Calu3 (cell line): ENCODE data around the gene CSNK1A1L. TPM values are rescaled to one million over a fixed set of nuclear protein-coding genes. Genes with fewer than 3 reads are reported as not detected.

Experiments
- BruUV-seq: library from RNA; stranded (reverse); fragments of 400-500 nt; replicated peaks from 2 replicates; lab custom pipeline; 2021; lab: Mats Ljungman, UMichigan
- CTCF ChIA-PET: fragments of 300-600 bp; sonication (Branson Sonifier 250); formaldehyde crosslinking; loops from one replicate; lab custom pipeline; 2022; ENCODE audit warnings: antibody characterized with exemption; lab: Charles Lee
- DNase-seq: peaks from one replicate; pipeline ENCODE4 v3.0.0; 2022
- H3K27ac Mint-ChIP-seq: one replicate; pipeline ENCODE4 v1.8.0; 2022; ENCODE audit warnings: mixed read lengths; ENCODE audit not compliant: unreplicated experiment
- H3K27me3 Mint-ChIP-seq: one replicate; pipeline ENCODE4 v1.8.0; 2022; ENCODE audit warnings: mixed read lengths; ENCODE audit not compliant: unreplicated experiment
- H3K36me3 Mint-ChIP-seq: one replicate; pipeline ENCODE4 v1.8.0; 2022; ENCODE audit warnings: mild to moderate bottlenecking, moderate library complexity, mixed read lengths; ENCODE audit not compliant: insufficient read depth, unreplicated experiment
- H3K4me1 Mint-ChIP-seq: one replicate; pipeline ENCODE4 v1.8.0; 2022; ENCODE audit warnings: mild to moderate bottlenecking, low read depth, mixed read lengths; ENCODE audit not compliant: unreplicated experiment
- H3K4me3 Mint-ChIP-seq: one replicate; pipeline ENCODE4 v1.8.0; 2022; ENCODE audit warnings: mild to moderate bottlenecking, low read depth, moderate library complexity, mixed read lengths; ENCODE audit not compliant: unreplicated experiment
- H3K9me3 Mint-ChIP-seq: one replicate; pipeline ENCODE4 v1.8.0; 2022; ENCODE audit warnings: low read depth, mixed read lengths; ENCODE audit not compliant: unreplicated experiment
- CTCF ChIP-seq: fragments of 200-600 bp; IDR thresholded peaks from one replicate; pipeline ENCODE4 v1.8.0; 2022; ENCODE audit warnings: antibody characterized with exemption; ENCODE audit not compliant: unreplicated experiment
- intact Hi-C: fragments of 100-400 bp; cut with micrococcal nuclease; formaldehyde crosslinking; loops from one replicate; pipeline ENCODE4 v1.10.0; 2022; ENCODE audit not compliant: unreplicated experiment
- total RNA-seq: library from RNA; stranded (reverse); gene quantifications from 2 replicates; pipeline ENCODE4 v1.2.3, GENCODE V29; 2022

The CSNK1A1L gene
- total RNA-seq, 1 experiment from 2014 or later, result not detected

- H3K4me3 Mint-ChIP-seq, result no peak overlapping the region
- no peak overlapping the region for H3K27ac Mint-ChIP-seq
- no peak for TF ChIP-seq CTCF
- no TSS peak for BruUV-seq
- no peaks in the 10 kb centered on the region for H3K4me1 Mint-ChIP-seq
- CTCF ChIA-PET, result no interaction called here
- no peaks in the 10 kb centered on the region for H3K36me3 Mint-ChIP-seq
- intact Hi-C loops, result no loop called here
- H3K9me3 Mint-ChIP-seq, result no peaks in the 10 kb centered on the region
- DNase-seq, result no peak
- peaks cover 9% of the 10 kb centered on the region for H3K27me3 Mint-ChIP-seq
These were observed 10.6 kb downstream of the CSNK1A1L start for GRCh38 chr13:37094840-37095239.

GRCh38 chr13:37094099-37094498, 11.4 kb downstream of the CSNK1A1L start:
- Mint-ChIP-seq H3K27ac (no peak overlapping the region), H3K27me3 (peaks cover 9% of the 10 kb centered on the region), H3K4me1 (no peaks in the 10 kb centered on the region), H3K36me3 (no peaks in the 10 kb centered on the region), H3K9me3 (no peaks in the 10 kb centered on the region), H3K4me3 (no peak overlapping the region)
- no peak for DNase-seq
- intact Hi-C loops, result no loop called here
- CTCF ChIA-PET, result no interaction called here
- no TSS peak for BruUV-seq
- TF ChIP-seq CTCF, result no peak

GRCh38 chr13:37091835-37092234, 13.6 kb downstream of the CSNK1A1L start:
- intact Hi-C loops, result no loop called here
- CTCF ChIA-PET, result no interaction called here
- no peak for DNase-seq
- TF ChIP-seq CTCF, result no peak
- BruUV-seq, result no TSS peak
- Mint-ChIP-seq H3K9me3 (no peaks in the 10 kb centered on the region), H3K27ac (no peak overlapping the region), H3K36me3 (no peaks in the 10 kb centered on the region), H3K4me1 (no peaks in the 10 kb centered on the region), H3K4me3 (no peak overlapping the region), H3K27me3 (peaks cover 17% of the 10 kb centered on the region)

GRCh38 chr13:37090912-37091311, 14.6 kb downstream of the CSNK1A1L start:
- Mint-ChIP-seq H3K36me3 (no peaks in the 10 kb centered on the region), H3K27ac (no peak overlapping the region), H3K4me3 (no peak overlapping the region), H3K4me1 (no peaks in the 10 kb centered on the region), H3K27me3 (peaks cover 17% of the 10 kb centered on the region), H3K9me3 (no peaks in the 10 kb centered on the region)
- CTCF ChIA-PET, result interaction anchor here (0.6 kb wide), 1 partner anchor 26 kb away, joined by 3 read pairs; no protein-coding TSS in a partner anchor
- no TSS peak for BruUV-seq
- TF ChIP-seq CTCF, result no peak
- intact Hi-C loops, result no loop called here
- DNase-seq, result no peak
